Glutamatergic neuron (in vitro differentiated cells): ENCODE results near the gene TDRD1. TPM values are rescaled to one million over a fixed set of nuclear protein-coding genes. Genes with fewer than 3 reads are reported as not detected.

Source experiments
- DNase-seq: peaks from one replicate; pipeline ENCODE4 v3.0.0; 2022
- H3K27ac Mint-ChIP-seq: one replicate; pipeline ENCODE4 v1.8.0; 2020; ENCODE audit warnings: mild to moderate bottlenecking, mixed read lengths, inconsistent platforms; ENCODE audit not compliant: unreplicated experiment
- H3K27me3 Mint-ChIP-seq: one replicate; pipeline ENCODE4 v1.8.0; 2020; ENCODE audit warnings: mild to moderate bottlenecking, moderate library complexity, mixed read lengths, inconsistent platforms; ENCODE audit not compliant: unreplicated experiment
- H3K36me3 Mint-ChIP-seq: one replicate; pipeline ENCODE4 v1.8.0; 2020; ENCODE audit warnings: mild to moderate bottlenecking, mixed read lengths, inconsistent platforms; ENCODE audit not compliant: unreplicated experiment
- H3K4me1 Mint-ChIP-seq: one replicate; pipeline ENCODE4 v1.8.0; 2020; ENCODE audit warnings: mild to moderate bottlenecking, low read depth, mixed read lengths, inconsistent platforms; ENCODE audit not compliant: unreplicated experiment
- H3K4me3 Mint-ChIP-seq: one replicate; pipeline ENCODE4 v1.8.0; 2020; ENCODE audit warnings: mild to moderate bottlenecking, mixed read lengths, inconsistent platforms; ENCODE audit not compliant: unreplicated experiment
- H3K9me3 Mint-ChIP-seq: one replicate; pipeline ENCODE4 v1.8.0; 2020; ENCODE audit warnings: mild to moderate bottlenecking, moderate library complexity, mixed read lengths, inconsistent platforms; ENCODE audit not compliant: unreplicated experiment
- total RNA-seq: library from RNA; stranded (reverse); fragmentation: NEBNext Ultra II Directional; extraction: Animal tissue kit (Norgen Biotek cat#: 25700); gene quantifications from one replicate; pipeline ENCODE4 v1.2.1, GENCODE V29; 2021; ENCODE audit not compliant: unreplicated experiment
- TF ChIP-seq, protein P1 (sequence below): fragments of 200-600 bp; sonication (generic); IDR thresholded peaks from one replicate; pipeline ENCODE4 v1.5.0; 2021; ENCODE audit not compliant: partially characterized antibody, unreplicated experiment

Gene TDRD1
- total RNA-seq, 1 donor from 2014 or later = not detected

DNA sequence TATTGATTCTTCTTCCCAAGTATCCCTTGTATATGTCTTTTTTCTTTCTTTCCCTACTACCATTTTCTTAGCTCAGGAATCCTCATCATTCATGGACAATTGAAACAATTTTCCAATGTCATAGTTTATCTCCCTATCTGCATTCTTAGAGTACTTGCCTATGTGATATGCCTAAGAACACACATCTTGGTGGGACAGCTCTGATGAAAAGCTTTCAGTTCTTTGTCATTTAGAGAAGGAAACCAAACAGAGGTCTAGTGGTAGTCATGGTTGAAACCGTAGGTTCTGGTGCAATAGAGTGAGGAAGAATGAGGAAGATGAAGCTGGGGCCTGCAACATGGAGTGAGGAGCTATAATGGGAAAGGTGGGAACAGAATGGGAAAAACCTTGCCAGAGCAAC lies 28.2 kb downstream of the TDRD1 start:
- no peak overlapping the region for H3K4me3 Mint-ChIP-seq
- TF ChIP-seq, protein P1, sequence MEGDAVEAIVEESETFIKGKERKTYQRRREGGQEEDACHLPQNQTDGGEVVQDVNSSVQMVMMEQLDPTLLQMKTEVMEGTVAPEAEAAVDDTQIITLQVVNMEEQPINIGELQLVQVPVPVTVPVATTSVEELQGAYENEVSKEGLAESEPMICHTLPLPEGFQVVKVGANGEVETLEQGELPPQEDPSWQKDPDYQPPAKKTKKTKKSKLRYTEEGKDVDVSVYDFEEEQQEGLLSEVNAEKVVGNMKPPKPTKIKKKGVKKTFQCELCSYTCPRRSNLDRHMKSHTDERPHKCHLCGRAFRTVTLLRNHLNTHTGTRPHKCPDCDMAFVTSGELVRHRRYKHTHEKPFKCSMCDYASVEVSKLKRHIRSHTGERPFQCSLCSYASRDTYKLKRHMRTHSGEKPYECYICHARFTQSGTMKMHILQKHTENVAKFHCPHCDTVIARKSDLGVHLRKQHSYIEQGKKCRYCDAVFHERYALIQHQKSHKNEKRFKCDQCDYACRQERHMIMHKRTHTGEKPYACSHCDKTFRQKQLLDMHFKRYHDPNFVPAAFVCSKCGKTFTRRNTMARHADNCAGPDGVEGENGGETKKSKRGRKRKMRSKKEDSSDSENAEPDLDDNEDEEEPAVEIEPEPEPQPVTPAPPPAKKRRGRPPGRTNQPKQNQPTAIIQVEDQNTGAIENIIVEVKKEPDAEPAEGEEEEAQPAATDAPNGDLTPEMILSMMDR = no peak
- no peaks in the 10 kb centered on the region for H3K9me3 Mint-ChIP-seq
- no peaks in the 10 kb centered on the region for H3K36me3 Mint-ChIP-seq
- no peak overlapping the region for H3K27ac Mint-ChIP-seq
- no peak for DNase-seq
- H3K4me1 Mint-ChIP-seq = no peaks in the 10 kb centered on the region
- no peaks in the 10 kb centered on the region for H3K27me3 Mint-ChIP-seq

DNA sequence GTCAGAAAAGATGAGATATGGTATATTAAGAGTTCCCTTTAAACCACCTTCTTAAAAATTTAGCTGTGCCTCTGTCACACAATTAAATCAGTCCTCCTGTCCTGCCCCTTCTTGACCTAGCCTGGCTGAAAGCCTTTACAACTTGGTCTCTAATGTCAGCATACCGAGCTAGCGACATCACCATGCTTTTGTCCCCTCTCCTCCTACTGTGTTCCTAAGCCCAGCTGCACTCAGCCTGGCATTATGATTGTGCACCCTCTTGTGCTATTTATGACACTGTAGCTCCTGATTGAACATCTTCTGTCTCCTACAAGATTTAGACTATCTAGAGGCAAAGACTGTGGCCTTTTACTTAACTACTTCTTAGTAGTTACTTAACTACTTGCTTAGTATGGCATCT lies 29.2 kb downstream of the TDRD1 start:
- H3K9me3 Mint-ChIP-seq = no peaks in the 10 kb centered on the region
- H3K36me3 Mint-ChIP-seq = no peaks in the 10 kb centered on the region
- TF ChIP-seq, protein P1 = no peak
- no peaks in the 10 kb centered on the region for H3K27me3 Mint-ChIP-seq
- no peaks in the 10 kb centered on the region for H3K4me1 Mint-ChIP-seq
- no peak overlapping the region for H3K27ac Mint-ChIP-seq
- DNase-seq = no peak
- H3K4me3 Mint-ChIP-seq = no peak overlapping the region

DNA sequence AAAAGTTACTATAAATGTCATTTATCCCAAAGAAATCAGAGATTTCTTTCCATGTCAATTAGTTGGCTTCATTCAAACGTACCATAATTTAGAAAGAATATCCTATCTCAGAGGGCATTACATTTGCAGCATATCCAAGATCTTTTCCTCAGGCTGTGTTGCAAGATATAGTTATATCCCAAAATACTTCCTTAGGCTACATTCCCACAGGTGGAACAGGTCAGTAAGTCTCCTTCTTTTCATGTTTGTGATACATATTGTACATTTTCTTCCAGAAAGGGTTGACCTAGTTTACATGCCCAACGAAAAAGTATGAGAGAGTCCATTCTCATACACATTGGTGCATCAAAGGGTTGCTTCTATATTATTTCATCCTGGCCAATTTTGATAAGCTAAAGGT lies 33.0 kb downstream of the TDRD1 start:
- TF ChIP-seq, protein P1 = no peak
- Mint-ChIP-seq H3K9me3 (peaks cover 2% of the 10 kb centered on the region), H3K27me3 (no peaks in the 10 kb centered on the region), H3K4me3 (no peak overlapping the region), H3K27ac (no peak overlapping the region), H3K36me3 (no peaks in the 10 kb centered on the region), H3K4me1 (no peaks in the 10 kb centered on the region)
- DNase-seq = no peak

DNA sequence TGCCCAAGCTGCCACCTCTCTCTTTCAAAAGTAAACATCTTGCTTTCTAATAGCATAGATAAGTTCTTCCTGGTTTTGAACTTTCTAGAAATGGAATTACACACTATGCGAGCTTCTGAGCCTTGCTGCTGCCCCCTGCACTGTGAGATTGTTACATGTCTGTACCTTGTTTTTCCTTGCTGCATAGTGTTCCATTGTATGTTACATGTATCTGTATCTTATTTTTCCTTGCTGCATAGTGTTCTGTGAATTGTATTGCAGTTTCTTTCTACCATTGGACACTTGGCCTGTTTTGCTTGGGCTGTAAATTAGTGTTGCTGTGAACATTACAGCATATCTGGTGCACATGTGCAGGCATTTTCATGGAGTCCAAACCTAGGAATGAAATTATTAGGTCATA lies 35.9 kb downstream of the TDRD1 start:
- no peak for DNase-seq
- Mint-ChIP-seq H3K27ac (no peak overlapping the region), H3K36me3 (no peaks in the 10 kb centered on the region), H3K9me3 (peaks cover 2% of the 10 kb centered on the region), H3K4me3 (no peak overlapping the region), H3K27me3 (no peaks in the 10 kb centered on the region), H3K4me1 (no peaks in the 10 kb centered on the region)
- TF ChIP-seq, protein P1 = no peak

- no peak overlapping the region for H3K4me3 Mint-ChIP-seq
- H3K9me3 Mint-ChIP-seq = no peaks in the 10 kb centered on the region
- no peaks in the 10 kb centered on the region for H3K36me3 Mint-ChIP-seq
- TF ChIP-seq, protein P1 = no peak
- no peak overlapping the region for H3K27ac Mint-ChIP-seq
- DNase-seq = no peak
- H3K27me3 Mint-ChIP-seq = no peaks in the 10 kb centered on the region
- H3K4me1 Mint-ChIP-seq = no peaks in the 10 kb centered on the region
These were observed 41.1 kb downstream of the TDRD1 start for GRCh38 chr10:114220281-114220680.
